ENCODE measurements around the gene CDCA7.
"Not testable (repeated sequence)": the region's sequence is repeated elsewhere in the genome, so short reads cannot be mapped to it uniquely, and the experiment has no call there.

Gene CDCA7

DNA sequence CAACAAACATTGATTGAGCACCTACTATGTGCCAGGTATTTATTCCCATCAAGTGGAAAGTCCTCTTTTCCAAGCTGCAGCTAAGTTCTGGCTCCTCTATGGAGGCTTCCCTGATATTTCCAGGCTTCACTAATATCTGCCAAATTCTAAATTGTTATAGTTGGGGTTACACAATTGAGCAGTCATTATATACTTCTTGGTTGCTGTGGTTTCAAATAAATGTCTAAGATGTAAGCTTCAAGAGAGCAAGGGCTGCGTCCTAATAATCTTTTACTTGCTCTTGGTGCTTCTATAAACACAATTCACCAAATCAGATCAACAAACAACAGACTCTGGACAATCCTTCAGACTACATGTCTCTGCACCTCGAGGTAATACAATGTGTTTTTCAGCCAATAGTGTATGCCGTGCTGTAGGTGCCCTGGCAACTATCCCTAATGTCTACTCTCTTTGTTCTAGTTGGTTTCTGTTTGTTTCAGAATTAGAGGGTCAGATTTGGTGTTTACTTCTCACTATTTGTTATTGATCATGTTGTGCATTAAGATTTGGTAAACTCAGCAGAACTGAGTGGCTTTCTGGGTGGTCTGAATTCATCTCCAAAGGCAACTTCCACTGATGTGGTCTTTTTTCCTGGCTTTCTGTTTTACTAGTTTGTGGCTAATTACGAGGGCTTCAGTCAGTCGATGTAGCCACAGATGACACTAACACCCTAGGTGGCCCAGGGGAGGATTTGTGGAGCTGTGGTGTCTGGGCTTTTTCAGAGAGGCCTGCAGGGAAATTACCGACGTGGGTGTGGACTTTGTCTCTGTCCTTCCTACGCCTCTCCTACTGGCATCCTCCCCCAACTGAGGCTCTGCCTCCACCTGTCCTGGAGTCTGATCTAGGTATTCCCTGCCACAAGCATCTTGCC, 50.4 kb downstream of the CDCA7 start:
- H3K27ac ChIP-seq, result no peak overlapping the region
- TF ChIP-seq, protein P1, sequence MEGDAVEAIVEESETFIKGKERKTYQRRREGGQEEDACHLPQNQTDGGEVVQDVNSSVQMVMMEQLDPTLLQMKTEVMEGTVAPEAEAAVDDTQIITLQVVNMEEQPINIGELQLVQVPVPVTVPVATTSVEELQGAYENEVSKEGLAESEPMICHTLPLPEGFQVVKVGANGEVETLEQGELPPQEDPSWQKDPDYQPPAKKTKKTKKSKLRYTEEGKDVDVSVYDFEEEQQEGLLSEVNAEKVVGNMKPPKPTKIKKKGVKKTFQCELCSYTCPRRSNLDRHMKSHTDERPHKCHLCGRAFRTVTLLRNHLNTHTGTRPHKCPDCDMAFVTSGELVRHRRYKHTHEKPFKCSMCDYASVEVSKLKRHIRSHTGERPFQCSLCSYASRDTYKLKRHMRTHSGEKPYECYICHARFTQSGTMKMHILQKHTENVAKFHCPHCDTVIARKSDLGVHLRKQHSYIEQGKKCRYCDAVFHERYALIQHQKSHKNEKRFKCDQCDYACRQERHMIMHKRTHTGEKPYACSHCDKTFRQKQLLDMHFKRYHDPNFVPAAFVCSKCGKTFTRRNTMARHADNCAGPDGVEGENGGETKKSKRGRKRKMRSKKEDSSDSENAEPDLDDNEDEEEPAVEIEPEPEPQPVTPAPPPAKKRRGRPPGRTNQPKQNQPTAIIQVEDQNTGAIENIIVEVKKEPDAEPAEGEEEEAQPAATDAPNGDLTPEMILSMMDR (conservative IDR thresholded peaks at IDR 0.05), result no peak

DNA sequence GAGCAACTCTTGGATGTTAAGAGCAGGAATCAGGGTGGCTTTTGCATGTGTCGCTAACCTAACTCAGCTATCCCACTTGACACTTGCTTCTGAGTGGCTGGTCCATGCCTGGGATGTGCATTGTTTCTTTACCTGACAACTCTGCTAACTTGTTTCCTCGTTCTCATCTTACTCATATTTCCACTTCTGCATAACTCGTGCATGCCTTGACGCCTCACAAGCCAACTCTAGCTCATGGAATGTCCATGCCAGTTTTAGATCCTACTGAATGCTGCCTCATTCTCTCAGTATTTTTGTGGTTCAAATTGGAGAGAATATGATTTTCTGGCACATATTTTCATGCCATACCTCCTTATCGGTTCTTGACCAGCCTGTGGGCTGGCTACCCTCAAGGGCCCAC, 52.5 kb downstream of the CDCA7 start:
- H3K27ac ChIP-seq, result no peak overlapping the region
- TF ChIP-seq, protein P1 (conservative IDR thresholded peaks at IDR 0.05), result no peak

DNA sequence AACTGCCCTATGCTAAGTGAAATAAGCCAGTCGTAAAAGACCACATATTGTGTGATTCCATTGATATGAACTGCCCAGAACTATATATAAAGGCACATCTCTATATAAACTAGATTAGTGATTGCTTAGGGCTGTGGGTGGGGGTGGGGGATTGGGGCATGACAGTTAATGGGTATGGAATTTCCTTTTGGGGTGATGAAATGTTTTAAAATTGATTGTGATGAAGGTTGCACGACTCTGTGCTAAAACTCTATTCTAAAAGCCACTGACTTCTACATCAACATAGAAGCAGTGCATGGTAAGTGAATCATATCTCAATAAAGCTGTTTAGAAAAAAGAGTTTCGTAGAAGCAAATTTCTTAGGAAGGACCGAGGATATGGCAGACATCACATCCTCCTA, 53.0 kb downstream of the CDCA7 start:
- no peak overlapping the region for H3K27ac ChIP-seq
- TF ChIP-seq, protein P1 (conservative IDR thresholded peaks at IDR 0.05), result no peak

DNA sequence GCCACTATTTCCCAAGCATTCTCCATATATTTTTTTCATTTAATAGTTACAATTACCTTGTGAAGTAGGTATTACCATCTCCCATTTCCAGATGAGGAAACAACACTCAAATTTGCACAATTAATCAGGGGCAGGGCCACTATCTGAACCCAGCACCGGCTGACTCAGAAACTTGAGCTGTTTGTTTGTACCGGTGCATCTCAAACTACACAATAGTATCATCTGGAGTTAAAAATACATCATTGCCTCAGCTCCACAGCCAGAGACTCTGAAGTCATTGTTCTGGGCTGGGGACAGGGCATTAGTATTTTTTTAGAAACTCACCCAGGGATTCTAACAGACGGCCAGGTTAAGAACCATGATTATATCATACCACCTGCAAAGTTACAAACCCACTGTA, 55.9 kb downstream of the CDCA7 start:
- TF ChIP-seq, protein P1 (conservative IDR thresholded peaks at IDR 0.05), result no peak
- H3K27ac ChIP-seq, result no peak overlapping the region

DNA sequence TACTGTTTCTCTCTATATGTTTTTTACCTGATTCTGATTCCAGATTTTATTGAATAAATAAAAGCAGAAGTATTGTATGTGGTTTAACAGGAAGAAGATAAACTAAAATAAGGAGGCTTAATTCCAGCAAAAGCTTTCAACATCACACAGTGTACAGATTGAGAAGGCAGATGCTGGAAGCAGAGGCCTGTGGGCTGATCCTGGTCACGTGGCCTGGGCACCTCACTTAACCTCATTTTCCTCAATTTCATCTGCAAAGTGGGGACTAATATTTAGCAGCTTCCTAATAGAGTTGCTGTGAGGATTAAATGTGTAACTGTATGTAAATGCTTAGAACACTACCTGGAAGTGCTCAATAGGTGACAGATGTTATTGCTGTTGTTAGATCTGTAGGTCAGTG, 58.0 kb downstream of the CDCA7 start:
- H3K27ac ChIP-seq, result no peak overlapping the region
- TF ChIP-seq, protein P1 (conservative IDR thresholded peaks at IDR 0.05), result no peak

DNA sequence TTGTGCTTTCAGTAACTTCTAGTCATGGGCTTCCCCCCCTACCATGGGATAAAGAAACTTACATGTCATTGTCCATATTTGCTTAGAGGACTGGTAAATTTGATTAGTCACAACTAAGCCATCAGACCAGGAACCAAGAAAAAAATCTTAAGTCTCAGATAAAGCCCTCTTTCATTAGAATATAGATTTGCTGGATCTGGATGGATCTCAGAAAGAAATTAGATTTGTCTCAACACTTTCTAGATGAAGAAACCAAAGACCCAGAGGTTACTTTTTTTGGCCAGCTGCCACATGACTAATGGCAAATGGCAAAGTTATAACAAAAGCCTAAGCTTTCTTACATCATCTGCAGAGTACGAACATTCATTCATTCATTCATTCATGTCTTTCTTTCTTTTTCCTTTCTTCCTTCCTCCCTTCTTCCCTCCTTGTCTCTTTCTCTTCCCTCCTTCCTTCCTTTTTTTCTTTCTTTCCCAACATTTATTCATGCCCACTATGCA, 60.2 kb downstream of the CDCA7 start:
- no peak overlapping the region for H3K27ac ChIP-seq
- TF ChIP-seq, protein P1 (conservative IDR thresholded peaks at IDR 0.05), result no peak

DNA sequence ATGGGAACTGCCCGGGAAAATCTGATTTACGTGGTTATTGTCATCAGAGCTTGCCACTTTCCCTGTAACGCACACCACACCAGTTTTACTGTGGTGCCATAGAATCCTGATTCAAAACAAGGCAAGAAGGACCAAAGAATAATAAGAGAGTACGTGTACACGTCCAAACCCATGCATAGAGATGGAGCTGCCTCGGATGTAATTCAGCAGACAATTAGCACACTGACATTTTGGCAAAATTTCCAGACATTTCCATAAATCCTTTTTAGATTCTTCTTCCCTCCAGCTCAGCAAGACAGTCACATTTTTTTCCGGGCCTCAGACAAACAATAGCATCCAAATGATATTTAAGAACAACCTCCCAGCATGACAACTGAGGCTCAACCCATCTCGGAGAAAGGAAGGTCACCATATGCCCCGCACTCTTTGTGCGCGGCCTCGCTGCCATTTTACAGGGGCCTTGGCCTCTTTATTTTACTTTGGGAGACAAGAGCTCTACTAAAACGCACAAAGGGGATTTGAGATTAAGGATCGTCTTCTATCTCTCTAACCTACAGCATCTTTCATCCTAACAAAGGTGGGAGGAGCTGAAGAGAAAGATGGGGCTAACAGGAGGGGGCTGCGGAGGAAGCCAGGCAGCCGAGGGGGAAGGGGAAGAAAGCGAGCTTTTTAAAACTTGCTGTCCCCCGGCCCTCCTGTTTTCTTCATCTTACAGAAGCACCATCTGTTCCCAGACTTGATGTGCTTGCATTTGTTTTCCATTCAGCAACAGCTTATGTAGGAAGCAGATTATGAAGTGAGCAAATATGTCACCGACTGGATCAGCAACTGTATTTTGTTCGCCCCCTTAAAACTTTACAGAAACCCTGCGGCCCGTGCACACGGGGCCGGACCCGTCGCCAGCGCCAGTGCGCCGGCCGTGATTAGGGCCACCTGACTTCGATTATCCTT, 61.0 kb downstream of the CDCA7 start:
- H3K27ac ChIP-seq, result no peak overlapping the region
- TF ChIP-seq, protein P1 (conservative IDR thresholded peaks at IDR 0.05), result no peak

DNA sequence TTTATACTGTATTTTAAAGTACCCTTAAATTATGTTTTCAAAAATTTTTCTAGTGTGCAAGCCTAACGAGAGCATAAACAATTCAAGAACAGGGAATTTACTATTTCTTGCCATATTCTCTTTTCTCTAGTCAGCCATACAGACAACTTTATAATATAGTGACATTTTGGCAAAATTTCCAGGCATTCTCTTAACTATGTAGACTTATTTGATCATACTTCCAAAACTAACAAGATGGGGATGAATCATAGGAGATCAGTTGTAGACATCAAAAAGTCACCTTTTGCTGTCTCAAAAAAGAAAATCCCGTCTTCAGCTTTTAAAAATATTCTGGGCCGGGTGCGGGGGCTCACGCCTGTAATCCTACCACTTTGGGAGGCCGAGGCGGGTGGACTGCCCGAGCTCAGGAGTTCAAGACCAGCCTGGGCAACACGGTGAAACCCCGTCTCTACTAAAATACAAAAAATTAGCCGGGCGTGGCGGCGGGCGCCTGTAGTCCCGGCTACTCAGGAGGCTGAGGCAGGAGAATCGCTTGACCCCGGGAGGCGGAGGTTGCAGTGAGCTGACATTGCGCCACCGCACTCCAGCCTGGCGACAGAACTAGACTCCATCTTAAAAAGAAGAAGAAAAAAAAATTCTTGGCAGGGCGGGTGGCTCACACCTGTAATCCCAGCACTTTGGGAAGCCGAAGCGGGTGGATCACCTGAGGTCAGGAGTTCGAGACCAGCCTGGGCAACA, 61.9 kb downstream of the CDCA7 start:
- H3K27ac ChIP-seq, result not testable (repeated sequence)

Measured in VCaP (cell line).